B cell (primary cell): ENCODE data around the gene TANC2. TPM values are rescaled to one million over a fixed set of nuclear protein-coding genes. Genes with fewer than 3 reads are reported as not detected.

Experiments
- ATAC-seq: fragments of 200-7000 bp; cut with Tn5 transposase; one replicate; pipeline ENCODE4 v1.10.0; 2021; ENCODE audit warnings: low read depth, mild to moderate bottlenecking, moderate number of reproducible peaks, moderate library complexity
- CTCF ChIA-PET: fragments of 350-600 bp; sonication (Branson Sonifier 250); formaldehyde crosslinking; loops from one replicate; lab custom pipeline; 2021; ENCODE audit warnings: antibody characterized with exemption, inconsistent platforms; lab: Charles Lee
- POLR2A ChIA-PET: fragments of 350-600 bp; sonication (Branson Sonifier 250); formaldehyde crosslinking; loops from one replicate; lab custom pipeline; 2021; ENCODE audit warnings: antibody characterized with exemption; lab: Charles Lee
- DNase-seq: peaks from one replicate; pipeline ENCODE4 v3.0.0; 2013
- H2AFZ ChIP-seq: 2 replicates; pipeline ENCODE4 v1.6.1; 2012; ENCODE audit warnings: mild to moderate bottlenecking, low read depth, low read length; ENCODE audit not compliant: insufficient read depth, poor library complexity, severe bottlenecking
- H3K27ac ChIP-seq, 2 donors: 1 replicate in 1 of 2; 2 replicates in 1 of 2; pipeline ENCODE4 v1.5.1; 2012 to 2013; ENCODE audit warnings: low read length in 2 of 2, mild to moderate bottlenecking in 2 of 2, moderate library complexity in 1 of 2
- H3K27me3 ChIP-seq, 4 experiments: fragments of 200-600 bp in 1 of 4; sonication (generic) in 1 of 4; replicated peaks in 1 of 4; 1 replicate in 2 of 4; 2 replicates in 2 of 4; pipeline versions ENCODE4 v1.6.1 to v1.7.0; 2013 to 2016; ENCODE audit warnings: low read length in 3 of 4, mild to moderate bottlenecking in 2 of 4, mixed read lengths in 1 of 4, moderate library complexity in 1 of 4; ENCODE audit not compliant: insufficient read depth in 4 of 4, control insufficient read depth in 3 of 4; ENCODE audit errors: control extremely low read depth in 1 of 4
- H3K36me3 ChIP-seq, 2 experiments: replicated peaks in 1 of 2; 1 replicate in 1 of 2; 2 replicates in 1 of 2; pipeline versions ENCODE4 v1.6.1 to v1.7.1; 2013; ENCODE audit warnings: low read length in 1 of 2; ENCODE audit not compliant: insufficient read depth in 2 of 2, control insufficient read depth in 1 of 2; ENCODE audit errors: control extremely low read depth in 1 of 2, extremely low read depth in 1 of 2
- H3K4me1 ChIP-seq, 2 donors: fragments of 200-600 bp in 1 of 2; sonication (generic) in 1 of 2; 1 replicate in 1 of 2; 2 replicates in 1 of 2; pipeline versions ENCODE4 v1.5.1 to v1.6.1; 2013 to 2017; ENCODE audit warnings: low read length in 2 of 2; ENCODE audit not compliant: control insufficient read depth in 2 of 2, insufficient read depth in 2 of 2
- H3K4me2 ChIP-seq: replicated peaks from 2 replicates; pipeline ENCODE3; 2012; ENCODE audit warnings: mild to moderate bottlenecking, low read depth, low read length; ENCODE audit not compliant: poor library complexity, severe bottlenecking
- H3K4me3 ChIP-seq, 5 experiments: fragments of 200-600 bp in 1 of 5; sonication (generic) in 1 of 5; 1 replicate in 3 of 5; 2 replicates in 2 of 5; pipeline versions ENCODE4 v1.5.1 to v1.7.0; 2011 to 2016; ENCODE audit warnings: low read length in 4 of 5, mild to moderate bottlenecking in 4 of 5, low read depth in 2 of 5, control low read depth in 1 of 5, moderate library complexity in 1 of 5; ENCODE audit not compliant: insufficient read depth in 1 of 5; ENCODE audit errors: control extremely low read depth in 1 of 5, extremely low read depth in 1 of 5
- H3K79me2 ChIP-seq: fragments of 200-600 bp; sonication (generic); one replicate; pipeline ENCODE4 v1.6.0; 2016; ENCODE audit warnings: low read length; ENCODE audit not compliant: control insufficient read depth, insufficient read depth
- H3K9ac ChIP-seq: fragments of 200-600 bp; sonication (generic); 2 replicates; pipeline ENCODE4 v1.6.1; 2017; ENCODE audit warnings: mild to moderate bottlenecking, low read length, moderate library complexity
- H3K9me3 ChIP-seq, 3 donors: one replicate each; pipeline versions ENCODE4 v1.6.1 to v1.7.1; 2013; ENCODE audit warnings: low read length in 2 of 3; ENCODE audit not compliant: control insufficient read depth in 2 of 3, insufficient read depth in 1 of 3; ENCODE audit errors: control extremely low read depth in 1 of 3
- H4K20me1 ChIP-seq: 2 replicates; pipeline ENCODE4 v1.6.0; 2012; ENCODE audit warnings: mild to moderate bottlenecking, low read length; ENCODE audit not compliant: insufficient read depth, control insufficient read depth, poor library complexity, severe bottlenecking
- H3K27ac Mint-ChIP-seq: one replicate; pipeline ENCODE4 v1.8.0; 2021; ENCODE audit warnings: mixed read lengths
- H3K27me3 Mint-ChIP-seq: one replicate; pipeline ENCODE4 v1.8.0; 2021; ENCODE audit warnings: mixed read lengths
- H3K4me1 Mint-ChIP-seq: one replicate; pipeline ENCODE4 v1.8.0; 2021; ENCODE audit warnings: mixed read lengths
- H3K4me3 Mint-ChIP-seq: one replicate; pipeline ENCODE4 v1.8.0; 2021; ENCODE audit warnings: mixed read lengths
- H3K9me3 Mint-ChIP-seq: one replicate; pipeline ENCODE4 v1.8.0; 2022; ENCODE audit warnings: mixed read lengths; ENCODE audit not compliant: insufficient read depth
- CTCF ChIP-seq: fragments of 200-600 bp; IDR thresholded peaks from one replicate; pipeline ENCODE4 v1.8.0; 2022; ENCODE audit warnings: antibody characterized with exemption, mild to moderate bottlenecking
- EZH2 ChIP-seq: IDR thresholded peaks from 2 replicates; pipeline ENCODE4 v1.6.1; 2012; ENCODE audit warnings: borderline replicate concordance, low read depth, mild to moderate bottlenecking, moderate library complexity, low read length; ENCODE audit not compliant: insufficient read depth, poor library complexity, severe bottlenecking
- WGBS: methylation state at CpG from one replicate; pipeline ENCODE4 v1.1.5; 2013; ENCODE audit warnings: missing lambda C conversion rate; ENCODE audit not compliant: insufficient coverage; 5-methylcytosine and 5-hydroxymethylcytosine counted together
- intact Hi-C: fragments of 100-400 bp; cut with micrococcal nuclease; formaldehyde crosslinking; loops from one replicate; pipeline ENCODE4 v1.10.0; 2022
- polyA plus RNA-seq: library from polyadenylated mRNA; depleted of rRNA; stranded (reverse); fragments of >200 nt; gene quantifications from 2 replicates; pipeline ENCODE4 v1.2.3, GENCODE V29; 2012
- total RNA-seq, 2 donors: library from RNA; stranded (reverse); fragments of 120-200 nt in 1 of 2; gene quantifications; 1 replicate in 1 of 2; 2 replicates in 1 of 2; pipeline versions ENCODE4 v1.2.3 to v1.2.4, GENCODE V29; 2013 to 2022

TANC2 gene
- total and polyA plus RNA-seq, 2 donors (not counting 1 experiment from before 2014, with no cell fraction given), result 4.6 to 20.4 TPM

- Mint-ChIP-seq H3K27me3 (peaks cover 23% of the 10 kb centered on the region), H3K27ac (no peak overlapping the region)
- CTCF ChIA-PET, result no interaction called here
Observed at GRCh38 chr17:62950067-62950466, 16.0 kb upstream of the TANC2 start.

GRCh38 chr17:62955841-62956352, 10.1 kb upstream of the TANC2 start:
- Histone ChIP-seq H3K9ac (no peak overlapping the region), H3K4me1 (no peaks in the 10 kb centered on the region), H3K27ac (no peak overlapping the region), H3K36me3 (no peaks in the 10 kb centered on the region), H3K4me3 (no peak overlapping the region), H3K4me2 (no peak overlapping the region), H4K20me1 (no peaks in the 10 kb centered on the region), H3K79me2 (no peaks in the 10 kb centered on the region), H3K9me3 (no peaks in the 10 kb centered on the region), H2AFZ (no peak overlapping the region), H3K27me3 (peaks cover 0 to 3% (median 0%) of the 10 kb centered on the region in 4 experiments)
- intact Hi-C loops, result no loop called here
- H3K27me3 Mint-ChIP-seq, result peaks cover 11% of the 10 kb centered on the region
- H3K27ac Mint-ChIP-seq, result no peak overlapping the region
- ChIA-PET CTCF (no interaction called here), POLR2A (no interaction called here)
- no peak overlapping the region for H3K4me3 Mint-ChIP-seq
- DNase-seq (no peak), ATAC-seq (no peak)
- H3K9me3 Mint-ChIP-seq, result no peaks in the 10 kb centered on the region
- H3K4me1 Mint-ChIP-seq, result no peaks in the 10 kb centered on the region
- no peak for TF ChIP-seq CTCF
- no peak for TF ChIP-seq EZH2
- no CpG with 5 or more reads among the region's 4 CpGs for WGBS

More at GRCh38 chr17:62950067-62950466, 16.0 kb upstream of the TANC2 start:
- Histone ChIP-seq H3K36me3 (no peaks in the 10 kb centered on the region), H3K4me2 (no peak overlapping the region), H3K27ac (no peak overlapping the region), H3K9me3 (no peaks in the 10 kb centered on the region), H3K9ac (no peak overlapping the region), H3K4me1 (no peaks in the 10 kb centered on the region), H3K79me2 (no peaks in the 10 kb centered on the region), H4K20me1 (no peaks in the 10 kb centered on the region), H2AFZ (no peak overlapping the region), H3K4me3 (no peak overlapping the region), H3K27me3 (no peaks in the 10 kb centered on the region)
- ATAC-seq, result no peak
- POLR2A ChIA-PET, result no interaction called here
- no peaks in the 10 kb centered on the region for H3K9me3 Mint-ChIP-seq
- intact Hi-C loops, result no loop called here
- TF ChIP-seq CTCF (no peak), EZH2 (no peak)
- no CpG with 5 or more reads among the region's 1 CpG for WGBS
- no peaks in the 10 kb centered on the region for H3K4me1 Mint-ChIP-seq
- DNase-seq, result no peak
- H3K4me3 Mint-ChIP-seq, result no peak overlapping the region
